ENCODE results near the gene WDR88. TPM values are rescaled to one million over a fixed set of nuclear protein-coding genes. Genes with fewer than 3 reads are reported as not detected.
A peak's percentile ranks its signal among the peaks of the same experiment; 100 is the strongest.

WDR88 gene
- total RNA-seq, 2 experiments from 2014 or later = 0.38 TPM; not detected in 1

- no peaks in the 10 kb centered on the region for H3K4me1 ChIP-seq (ENCODE audit: insufficient read depth, low read length, poor library complexity, severe bottlenecking)
- DNase-seq (ENCODE audit: low spot score) = no peak
- H3K27ac ChIP-seq (ENCODE audit: low read depth, low read length, poor library complexity, severe bottlenecking) = no peak overlapping the region
- no peaks in the 10 kb centered on the region for H3K36me3 ChIP-seq (ENCODE audit: insufficient read depth, low read length)
- TF ChIP-seq CTCF (conservative IDR thresholded peaks at IDR 0.05; ENCODE audit: low read length) (no peak), EZH2phosphoT487 (IDR thresholded peaks at IDR 0.05; ENCODE audit: borderline replicate concordance, low read depth, low read length) (no peak)
- H3K9me2 ChIP-seq (ENCODE audit: insufficient read depth, low read length) = no peaks in the 10 kb centered on the region
- H2AFZ ChIP-seq (ENCODE audit: low read length) = no peak overlapping the region
- BruUV-seq (replicated peaks) = no TSS peak
- H3K9me3 ChIP-seq (ENCODE audit: low read length) = no peaks in the 10 kb centered on the region
- H3K79me2 ChIP-seq (ENCODE audit: insufficient read depth, low read depth, low read length) = no peaks in the 10 kb centered on the region
- H3K4me2 ChIP-seq (ENCODE audit: low read length) = no peak overlapping the region
- no peaks in the 10 kb centered on the region for H4K20me1 ChIP-seq (ENCODE audit: insufficient read depth, low read length)
- POLR2A ChIA-PET = interaction anchor here (0.6 kb wide), 1 partner anchor 178 kb away, joined by 4 read pairs; no protein-coding TSS in a partner anchor
- intact Hi-C loops (cut with micrococcal nuclease; ENCODE audit: unreplicated experiment) = no loop called here
- CTCF ChIA-PET (ENCODE audit: unreplicated experiment) = no interaction called here
- no peak overlapping the region for H3K4me3 ChIP-seq (ENCODE audit: low read depth, low read length, poor library complexity, severe bottlenecking)
Measured at GRCh38 chr19:33134571-33135041, 2.7 kb downstream of the WDR88 start.

- H3K9me3 ChIP-seq (ENCODE audit: low read length) = no peaks in the 10 kb centered on the region
- no peak overlapping the region for H3K4me2 ChIP-seq (ENCODE audit: low read length)
- intact Hi-C loops (cut with micrococcal nuclease; ENCODE audit: unreplicated experiment) = no loop called here
- H3K4me1 ChIP-seq (ENCODE audit: insufficient read depth, low read length, poor library complexity, severe bottlenecking) = no peaks in the 10 kb centered on the region
- TF ChIP-seq EZH2phosphoT487 (IDR thresholded peaks at IDR 0.05; ENCODE audit: borderline replicate concordance, low read depth, low read length) (no peak), CTCF (conservative IDR thresholded peaks at IDR 0.05; ENCODE audit: low read length) (no peak)
- no peaks in the 10 kb centered on the region for H3K9me2 ChIP-seq (ENCODE audit: insufficient read depth, low read length)
- ChIA-PET POLR2A (no interaction called here), CTCF (ENCODE audit: unreplicated experiment) (no interaction called here)
- H3K4me3 ChIP-seq (ENCODE audit: low read depth, low read length, poor library complexity, severe bottlenecking) = no peak overlapping the region
- no peak overlapping the region for H3K27ac ChIP-seq (ENCODE audit: low read depth, low read length, poor library complexity, severe bottlenecking)
- no peaks in the 10 kb centered on the region for H4K20me1 ChIP-seq (ENCODE audit: insufficient read depth, low read length)
- BruUV-seq (replicated peaks) = no TSS peak
- H3K36me3 ChIP-seq (ENCODE audit: insufficient read depth, low read length) = no peaks in the 10 kb centered on the region
- no peak for DNase-seq (ENCODE audit: low spot score)
- no peak overlapping the region for H2AFZ ChIP-seq (ENCODE audit: low read length)
- H3K79me2 ChIP-seq (ENCODE audit: insufficient read depth, low read depth, low read length) = no peaks in the 10 kb centered on the region
Measured at GRCh38 chr19:33139165-33139564, 7.3 kb downstream of the WDR88 start.

- no peaks in the 10 kb centered on the region for H4K20me1 ChIP-seq (ENCODE audit: insufficient read depth, low read length)
- intact Hi-C loops (cut with micrococcal nuclease; ENCODE audit: unreplicated experiment) = no loop called here
- no peak overlapping the region for H3K4me3 ChIP-seq (ENCODE audit: low read depth, low read length, poor library complexity, severe bottlenecking)
- DNase-seq (ENCODE audit: low spot score) = peak; percentile 38
- ChIA-PET POLR2A (no interaction called here), CTCF (ENCODE audit: unreplicated experiment) (no interaction called here)
- H3K36me3 ChIP-seq (ENCODE audit: insufficient read depth, low read length) = no peaks in the 10 kb centered on the region
- no peaks in the 10 kb centered on the region for H3K9me3 ChIP-seq (ENCODE audit: low read length)
- H3K4me2 ChIP-seq (ENCODE audit: low read length) = no peak overlapping the region
- no TSS peak for BruUV-seq (replicated peaks)
- no peaks in the 10 kb centered on the region for H3K4me1 ChIP-seq (ENCODE audit: insufficient read depth, low read length, poor library complexity, severe bottlenecking)
- peak; percentile 89 for TF ChIP-seq CTCF (conservative IDR thresholded peaks at IDR 0.05; ENCODE audit: low read length)
- no peak for TF ChIP-seq EZH2phosphoT487 (IDR thresholded peaks at IDR 0.05; ENCODE audit: borderline replicate concordance, low read depth, low read length)
- H2AFZ ChIP-seq (ENCODE audit: low read length) = no peak overlapping the region
- no peaks in the 10 kb centered on the region for H3K79me2 ChIP-seq (ENCODE audit: insufficient read depth, low read depth, low read length)
- H3K9me2 ChIP-seq (ENCODE audit: insufficient read depth, low read length) = no peaks in the 10 kb centered on the region
- no peak overlapping the region for H3K27ac ChIP-seq (ENCODE audit: low read depth, low read length, poor library complexity, severe bottlenecking)
Measured at GRCh38 chr19:33143897-33144405, 12.0 kb downstream of the WDR88 start.

All from OCI-LY7 (cell line).